Large intestine (tissue), 3 donors: ENCODE data around the gene ADAMTS15. TPM values are rescaled to one million over a fixed set of nuclear protein-coding genes. Genes with fewer than 3 reads are reported as not detected.

Experiments
- DNase-seq, 2 donors: peaks; one replicate each; pipeline versions ENCODE4 v3.0.0 to v3.0.0-alpha.2; 2013
- H3K27ac ChIP-seq: one replicate; pipeline ENCODE4 v1.5.1; 2013; ENCODE audit warnings: low read length
- H3K27me3 ChIP-seq: 2 replicates; pipeline ENCODE4 v1.6.1; 2013; ENCODE audit warnings: low read length; ENCODE audit not compliant: control insufficient read depth, insufficient read depth
- H3K36me3 ChIP-seq: 2 replicates; pipeline ENCODE4 v1.6.1; 2013; ENCODE audit warnings: low read length; ENCODE audit not compliant: control insufficient read depth, insufficient read depth
- H3K4me1 ChIP-seq: one replicate; pipeline ENCODE4 v1.6.1; 2013; ENCODE audit warnings: low read length; ENCODE audit not compliant: control insufficient read depth, insufficient read depth
- H3K4me3 ChIP-seq: one replicate; pipeline ENCODE4 v1.5.1; 2013; ENCODE audit warnings: low read length
- H3K9me3 ChIP-seq: one replicate; pipeline ENCODE4 v1.6.1; 2013; ENCODE audit warnings: mild to moderate bottlenecking, low read depth, low read length, moderate library complexity; ENCODE audit not compliant: control insufficient read depth
- WGBS: methylation state at CpG from one replicate; pipeline ENCODE4 v1.1.5; 2013; ENCODE audit warnings: low lambda C conversion rate; ENCODE audit not compliant: insufficient coverage; 5-methylcytosine and 5-hydroxymethylcytosine counted together
- polyA plus RNA-seq: library from polyadenylated mRNA; unstranded; fragments of 120-200 nt; gene quantifications from one replicate; pipeline ENCODE4 v1.2.1, GENCODE V29; 2013

The ADAMTS15 gene
- polyA plus RNA-seq, 1 donor = 6.3 TPM

DNA sequence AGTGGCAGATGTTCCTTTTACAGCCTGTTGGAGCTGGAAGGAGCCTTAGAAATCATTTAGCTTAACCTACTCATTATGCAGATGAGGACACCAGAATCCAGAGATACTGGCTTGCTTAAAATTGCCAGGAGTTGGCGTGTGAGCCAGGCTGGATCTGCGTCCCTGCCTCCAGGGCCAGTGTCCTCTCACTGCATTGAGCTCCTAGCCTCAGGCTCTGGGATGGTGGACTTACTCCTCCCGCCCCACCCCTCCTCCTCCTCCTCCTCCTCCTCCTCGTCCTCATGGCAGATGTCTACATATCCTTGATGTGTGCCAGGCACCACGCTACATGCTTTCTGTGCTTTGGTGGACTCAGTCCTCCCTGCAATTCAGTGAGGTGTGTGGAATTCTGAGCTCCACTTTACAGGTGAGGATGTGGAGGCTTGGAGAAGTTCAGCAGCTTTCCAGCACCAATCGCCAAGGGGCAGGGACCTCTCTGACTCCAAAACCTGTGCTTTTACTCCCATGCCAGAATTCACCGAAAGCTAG is 24.1 kb downstream of the ADAMTS15 start:
- H3K9me3 ChIP-seq = no peaks in the 10 kb centered on the region
- peaks cover 42% of the 10 kb centered on the region for H3K36me3 ChIP-seq
- 83% methylated on average over 1 of the region's 7 CpGs for WGBS
- no peak for DNase-seq
- H3K4me3 ChIP-seq = no peak overlapping the region
- H3K27ac ChIP-seq = no peak overlapping the region
- peaks cover 4% of the 10 kb centered on the region for H3K4me1 ChIP-seq
- H3K27me3 ChIP-seq = no peaks in the 10 kb centered on the region

DNA sequence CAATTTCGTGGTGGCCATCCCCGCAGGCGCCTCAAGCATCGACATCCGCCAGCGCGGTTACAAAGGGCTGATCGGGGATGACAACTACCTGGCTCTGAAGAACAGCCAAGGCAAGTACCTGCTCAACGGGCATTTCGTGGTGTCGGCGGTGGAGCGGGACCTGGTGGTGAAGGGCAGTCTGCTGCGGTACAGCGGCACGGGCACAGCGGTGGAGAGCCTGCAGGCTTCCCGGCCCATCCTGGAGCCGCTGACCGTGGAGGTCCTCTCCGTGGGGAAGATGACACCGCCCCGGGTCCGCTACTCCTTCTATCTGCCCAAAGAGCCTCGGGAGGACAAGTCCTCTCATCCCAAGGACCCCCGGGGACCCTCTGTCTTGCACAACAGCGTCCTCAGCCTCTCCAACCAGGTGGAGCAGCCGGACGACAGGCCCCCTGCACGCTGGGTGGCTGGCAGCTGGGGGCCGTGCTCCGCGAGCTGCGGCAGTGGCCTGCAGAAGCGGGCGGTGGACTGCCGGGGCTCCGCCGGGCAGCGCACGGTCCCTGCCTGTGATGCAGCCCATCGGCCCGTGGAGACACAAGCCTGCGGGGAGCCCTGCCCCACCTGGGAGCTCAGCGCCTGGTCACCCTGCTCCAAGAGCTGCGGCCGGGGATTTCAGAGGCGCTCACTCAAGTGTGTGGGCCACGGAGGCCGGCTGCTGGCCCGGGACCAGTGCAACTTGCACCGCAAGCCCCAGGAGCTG is 24.8 kb downstream of the ADAMTS15 start:
- no peaks in the 10 kb centered on the region for H3K27me3 ChIP-seq
- no peak overlapping the region for H3K4me3 ChIP-seq
- H3K36me3 ChIP-seq = peaks cover 38% of the 10 kb centered on the region
- no peak overlapping the region for H3K27ac ChIP-seq
- no CpG with 5 or more reads among the region's 52 CpGs for WGBS
- H3K4me1 ChIP-seq = peaks cover 11% of the 10 kb centered on the region
- H3K9me3 ChIP-seq = no peaks in the 10 kb centered on the region
- no peak for DNase-seq

DNA sequence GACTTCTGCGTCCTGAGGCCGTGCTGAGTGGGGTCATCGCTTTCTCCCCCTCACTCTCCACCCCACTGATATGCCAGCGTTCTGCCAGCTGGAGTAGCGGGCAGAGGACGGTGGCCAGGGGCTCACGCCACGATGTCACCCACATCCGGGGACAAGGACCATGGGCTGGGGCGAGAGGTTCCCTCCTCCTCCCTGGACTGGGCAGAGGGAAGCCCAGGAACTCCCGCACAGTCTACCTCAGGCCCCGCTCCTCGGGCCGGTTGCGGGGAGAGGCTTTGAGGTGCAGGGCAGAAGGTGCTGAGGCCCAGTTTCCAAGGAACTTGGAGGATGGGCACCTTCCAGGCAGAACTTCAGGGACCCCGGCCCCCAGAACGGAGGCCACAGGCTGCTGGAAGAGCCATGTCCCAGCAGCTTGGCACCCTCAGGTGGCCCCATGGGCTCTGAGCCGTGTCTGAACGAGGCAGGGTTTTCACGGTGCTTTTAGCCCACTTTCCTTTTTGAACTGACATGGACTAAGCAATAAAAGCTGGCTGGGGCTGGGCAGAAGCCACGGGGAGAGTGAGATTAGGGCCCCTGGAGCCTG is 25.4 kb downstream of the ADAMTS15 start:
- H3K36me3 ChIP-seq = peaks cover 38% of the 10 kb centered on the region
- no CpG with 5 or more reads among the region's 21 CpGs for WGBS

DNA sequence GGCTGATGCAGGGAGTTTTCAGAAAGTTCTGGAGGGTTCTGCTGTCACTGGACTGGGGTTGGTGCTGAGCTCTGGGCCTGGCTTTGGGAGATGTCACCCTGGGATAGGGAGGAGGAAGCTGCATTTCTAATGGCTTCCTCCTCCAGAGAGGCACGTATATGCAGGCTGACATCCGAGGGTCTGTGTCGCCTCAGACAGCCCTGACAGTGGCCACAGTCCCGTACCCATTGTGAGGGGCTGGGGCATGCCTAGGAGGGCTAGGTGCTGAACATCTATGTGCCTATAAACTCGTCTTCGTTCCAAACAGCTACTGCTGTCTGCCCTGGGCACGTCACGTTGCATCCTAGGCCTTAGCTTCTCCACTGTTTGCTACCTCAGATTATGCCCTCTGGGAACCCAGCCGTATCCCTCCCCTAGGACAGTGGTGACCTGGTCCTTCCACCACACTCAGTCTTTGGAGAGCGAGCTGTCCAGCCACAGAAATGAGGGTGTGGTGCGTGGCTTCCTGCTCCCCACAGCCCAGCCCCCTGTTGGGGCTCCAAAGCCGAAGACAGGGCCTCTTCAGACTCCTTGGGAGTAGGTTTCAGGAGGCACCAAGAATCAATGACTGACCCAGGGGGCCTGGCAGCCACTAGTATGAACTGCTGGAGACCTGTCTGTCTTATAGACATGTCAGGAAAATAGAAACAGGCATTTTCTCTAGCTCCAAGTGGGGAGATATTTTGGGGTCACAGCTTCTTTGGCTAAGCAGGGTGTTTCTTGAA is 26.4 kb downstream of the ADAMTS15 start:
- Histone ChIP-seq H3K27ac (no peak overlapping the region), H3K36me3 (peaks cover 35% of the 10 kb centered on the region)
- no CpG with 5 or more reads among the region's 12 CpGs for WGBS

More for the DNA sequence above, 25.4 kb downstream of the ADAMTS15 start:
- Histone ChIP-seq H3K27ac (no peak overlapping the region), H3K4me1 (peaks cover 17% of the 10 kb centered on the region), H3K9me3 (no peaks in the 10 kb centered on the region), H3K27me3 (no peaks in the 10 kb centered on the region), H3K4me3 (no peak overlapping the region)
- no peak for DNase-seq

DNA sequence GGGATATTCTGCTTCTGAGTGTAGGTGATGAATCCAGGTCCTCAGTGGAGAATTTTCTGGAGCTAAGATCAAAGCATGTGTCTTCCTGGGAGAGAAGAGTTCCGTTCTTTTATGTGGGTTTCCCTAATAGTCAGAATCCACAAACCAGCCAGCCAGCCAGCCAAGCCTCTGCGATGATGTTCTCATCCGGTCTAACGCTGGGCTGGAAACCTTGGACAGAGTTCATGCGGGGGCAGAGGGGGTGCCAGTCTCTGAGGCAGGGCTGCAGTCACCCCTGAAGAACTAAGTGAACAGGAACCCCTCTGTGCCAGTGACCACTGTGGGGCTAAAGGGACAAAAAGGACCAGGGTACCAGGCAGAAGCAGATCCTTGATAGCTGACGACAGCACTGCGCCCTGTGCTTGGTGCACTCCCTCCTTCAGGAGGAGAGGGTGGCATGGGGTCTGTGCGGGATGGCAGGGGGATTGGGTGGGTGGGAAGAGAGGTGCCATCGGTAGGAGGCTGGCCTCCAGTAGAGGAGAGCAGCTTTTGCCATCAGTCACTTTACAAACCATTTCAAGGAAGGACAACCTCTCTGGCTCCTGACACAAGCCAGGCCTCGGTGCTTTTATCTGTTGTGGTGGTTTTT is 27.1 kb downstream of the ADAMTS15 start:
- H3K4me1 ChIP-seq = peaks cover 17% of the 10 kb centered on the region
- no peak for DNase-seq
- WGBS = no CpG with 5 or more reads among the region's 10 CpGs
- H3K27ac ChIP-seq = no peak overlapping the region
- H3K36me3 ChIP-seq = peaks cover 34% of the 10 kb centered on the region
- H3K27me3 ChIP-seq = no peaks in the 10 kb centered on the region
- H3K4me3 ChIP-seq = no peak overlapping the region
- no peaks in the 10 kb centered on the region for H3K9me3 ChIP-seq

More for the DNA sequence above, 26.4 kb downstream of the ADAMTS15 start:
- DNase-seq = no peak
- H3K9me3 ChIP-seq = no peaks in the 10 kb centered on the region
- H3K4me3 ChIP-seq = no peak overlapping the region
- H3K27me3 ChIP-seq = no peaks in the 10 kb centered on the region
- H3K4me1 ChIP-seq = peaks cover 17% of the 10 kb centered on the region

DNA sequence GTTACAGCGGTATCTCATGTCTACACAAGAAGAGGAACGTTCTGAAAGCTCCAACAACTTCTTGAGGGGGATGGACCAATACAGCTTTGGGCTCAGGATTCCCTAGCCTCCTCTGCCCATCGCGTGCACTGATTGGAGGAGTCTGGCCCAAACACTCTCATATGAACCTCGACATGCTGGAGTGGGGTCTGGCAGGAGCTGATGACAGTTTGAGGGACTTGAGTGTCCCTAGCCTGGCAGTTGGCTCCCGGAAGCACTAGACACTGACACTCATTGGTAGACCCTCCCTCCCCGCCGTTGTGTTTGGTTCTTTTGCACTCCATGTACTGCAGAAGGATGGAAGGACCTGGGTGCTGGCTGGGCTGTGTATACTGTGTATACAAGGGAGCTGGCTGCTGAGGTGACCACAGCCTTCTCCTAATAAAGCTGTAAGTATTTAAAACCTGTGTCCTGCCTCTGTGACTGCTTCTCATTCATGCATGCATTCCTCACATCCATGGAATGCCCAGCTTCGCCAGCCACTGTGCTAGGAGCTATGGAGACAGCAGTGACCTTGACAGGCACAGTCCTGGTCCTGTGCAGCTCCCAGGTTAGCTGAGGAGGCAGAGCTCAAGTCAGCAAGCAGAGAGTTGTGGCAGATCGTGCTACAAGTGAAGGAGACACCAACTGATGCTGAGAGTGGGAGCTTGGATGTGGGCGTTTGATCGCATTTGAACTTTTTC is 27.9 kb downstream of the ADAMTS15 start:
- H3K4me3 ChIP-seq = no peak overlapping the region
- peaks cover 27% of the 10 kb centered on the region for H3K36me3 ChIP-seq
- DNase-seq = no peak
- WGBS = no CpG with 5 or more reads among the region's 12 CpGs
- peaks cover 17% of the 10 kb centered on the region for H3K4me1 ChIP-seq
- H3K9me3 ChIP-seq = no peaks in the 10 kb centered on the region
- no peaks in the 10 kb centered on the region for H3K27me3 ChIP-seq
- no peak overlapping the region for H3K27ac ChIP-seq

DNA sequence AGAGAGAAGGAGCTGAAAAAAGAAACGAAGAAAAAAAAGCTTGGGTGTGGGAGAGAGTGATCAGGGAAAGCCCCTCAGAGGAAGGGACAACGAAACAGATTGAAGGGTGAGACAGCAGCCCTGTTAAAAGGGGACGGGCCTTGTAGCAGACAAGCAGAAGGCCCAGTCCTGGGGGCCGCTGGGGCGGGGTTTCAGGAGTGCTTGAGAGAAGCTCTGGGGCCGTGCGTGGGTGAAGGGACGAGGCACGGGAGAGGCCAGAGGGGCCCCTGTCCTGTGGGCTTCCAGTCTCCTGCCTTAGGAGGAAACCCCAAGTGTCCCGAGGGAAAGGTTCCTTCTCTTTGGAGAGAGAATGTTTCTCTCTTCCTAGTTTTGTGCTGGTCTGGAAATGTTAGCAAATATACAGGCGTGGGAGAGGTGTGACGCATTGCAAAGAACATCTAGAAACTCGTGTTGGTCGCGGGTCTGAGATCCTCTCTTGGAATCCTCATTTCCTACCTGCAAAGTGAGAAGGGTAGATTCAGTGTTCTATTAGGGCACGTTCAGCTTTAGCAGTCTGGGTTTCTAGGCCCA is 28.6 kb downstream of the ADAMTS15 start:
- H3K36me3 ChIP-seq = peaks cover 21% of the 10 kb centered on the region
- no peaks in the 10 kb centered on the region for H3K9me3 ChIP-seq
- H3K4me1 ChIP-seq = peaks cover 17% of the 10 kb centered on the region
- WGBS = 96% methylated on average over 4 of the region's 16 CpGs
- no peak overlapping the region for H3K4me3 ChIP-seq
- no peak overlapping the region for H3K27ac ChIP-seq
- H3K27me3 ChIP-seq = no peaks in the 10 kb centered on the region
- DNase-seq = no peak

DNA sequence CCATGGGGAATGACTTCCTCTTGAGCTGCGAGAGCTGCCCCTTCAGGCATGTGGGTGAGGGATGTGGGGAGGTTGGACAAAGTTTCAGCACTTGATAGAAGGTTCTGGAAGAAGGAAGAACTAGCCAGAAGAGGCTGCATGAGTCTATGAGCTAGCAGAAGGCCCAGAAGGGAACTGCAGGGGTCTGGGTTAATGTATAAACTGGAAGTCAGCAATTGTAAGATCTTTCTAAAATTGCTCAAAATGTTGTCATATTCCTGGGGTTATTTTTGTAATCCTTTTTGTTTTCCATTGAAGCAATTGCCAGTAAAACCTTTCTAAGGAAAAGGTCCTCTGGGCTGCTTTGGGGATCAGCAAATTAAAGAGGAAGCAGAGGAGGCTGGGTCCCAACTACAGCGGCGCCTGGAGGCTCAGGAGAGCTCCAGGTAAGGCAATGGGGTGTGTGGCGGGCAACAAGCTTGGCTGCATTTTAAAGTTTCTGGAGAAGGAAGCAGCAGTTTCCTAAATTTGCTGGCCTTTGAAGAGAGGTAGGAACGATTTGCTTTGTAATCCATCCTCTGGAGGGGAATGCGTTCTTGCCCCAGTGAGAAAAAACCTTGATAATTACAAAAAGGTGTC is 29.2 kb downstream of the ADAMTS15 start:
- H3K9me3 ChIP-seq = no peaks in the 10 kb centered on the region
- no CpG with 5 or more reads among the region's 6 CpGs for WGBS
- H3K4me3 ChIP-seq = no peak overlapping the region
- no peak overlapping the region for H3K27ac ChIP-seq
- peak in 1 of 2 donors; percentile 29 for DNase-seq
- H3K4me1 ChIP-seq = peaks cover 17% of the 10 kb centered on the region
- peaks cover 17% of the 10 kb centered on the region for H3K36me3 ChIP-seq
- H3K27me3 ChIP-seq = no peaks in the 10 kb centered on the region

DNA sequence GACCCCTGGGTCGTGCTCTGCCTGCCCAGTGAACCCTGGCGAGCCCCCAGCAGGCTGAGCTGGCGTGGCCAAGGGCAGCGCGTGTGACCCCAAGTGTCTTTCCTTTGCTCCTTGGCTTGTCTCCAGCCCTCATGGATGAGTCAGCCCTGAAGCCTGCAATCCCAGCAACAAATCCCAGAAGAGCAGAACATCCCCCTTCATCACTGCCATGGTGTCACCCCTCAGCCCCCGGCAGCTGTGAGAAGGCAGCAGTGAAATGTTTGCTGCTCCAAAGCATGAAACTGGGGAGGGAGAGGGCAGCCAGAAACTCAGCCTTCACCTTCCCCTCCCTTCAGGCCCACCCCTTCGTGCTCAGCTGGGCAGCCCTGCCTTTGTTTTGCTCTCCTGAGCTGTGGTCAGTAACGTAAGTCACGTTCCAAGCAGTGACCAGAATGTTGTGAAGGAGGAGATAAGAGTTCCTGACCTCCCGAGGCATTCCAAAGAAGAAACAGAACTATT is 29.8 kb downstream of the ADAMTS15 start:
- H3K4me3 ChIP-seq = no peak overlapping the region
- DNase-seq = peak; percentile 62 to 73
- no peak overlapping the region for H3K27ac ChIP-seq
- H3K36me3 ChIP-seq = peaks cover 13% of the 10 kb centered on the region
- 20% methylated on average over 2 of the region's 10 CpGs for WGBS
- H3K27me3 ChIP-seq = no peaks in the 10 kb centered on the region
- H3K4me1 ChIP-seq = peaks cover 17% of the 10 kb centered on the region
- no peaks in the 10 kb centered on the region for H3K9me3 ChIP-seq
